Endothelial cell of umbilical vein (primary cell): ENCODE data around the gene SIN3B.

Source experiments
- EZH2 ChIP-seq: IDR thresholded peaks from 2 replicates; pipeline ENCODE4 v1.6.1; 2012; ENCODE audit warnings: borderline replicate concordance, low read depth, mild to moderate bottlenecking, moderate library complexity, low read length, inconsistent platforms; ENCODE audit not compliant: severe bottlenecking
- POLR2A ChIP-seq: IDR thresholded peaks from 2 replicates; pipeline ENCODE4 v1.6.1; 2012; ENCODE audit warnings: low read depth, mild to moderate bottlenecking, control low read depth, low read length
- POLR2AphosphoS5 ChIP-seq: IDR thresholded peaks from 2 replicates; pipeline ENCODE4 v1.6.1; 2012; ENCODE audit warnings: low read depth, mild to moderate bottlenecking, control low read depth, low read length, moderate library complexity; ENCODE audit not compliant: insufficient read depth
- TF ChIP-seq, protein P1 (sequence below), 2 donors: IDR thresholded peaks; 1 replicate in 1 of 2; 2 replicates in 1 of 2; pipeline ENCODE4 v1.5.1; 2011; ENCODE audit warnings: low read length in 2 of 2, mild to moderate bottlenecking in 2 of 2, moderate library complexity in 2 of 2, control low read depth in 1 of 2, inconsistent platforms in 1 of 2, low read depth in 1 of 2; ENCODE audit not compliant: insufficient read depth in 1 of 2; ENCODE audit errors: extremely low read depth in 1 of 2

GRCh38 chr19:16897856-16898161 lies 68.6 kb downstream of the SIN3B start:
- TF ChIP-seq, protein P1, sequence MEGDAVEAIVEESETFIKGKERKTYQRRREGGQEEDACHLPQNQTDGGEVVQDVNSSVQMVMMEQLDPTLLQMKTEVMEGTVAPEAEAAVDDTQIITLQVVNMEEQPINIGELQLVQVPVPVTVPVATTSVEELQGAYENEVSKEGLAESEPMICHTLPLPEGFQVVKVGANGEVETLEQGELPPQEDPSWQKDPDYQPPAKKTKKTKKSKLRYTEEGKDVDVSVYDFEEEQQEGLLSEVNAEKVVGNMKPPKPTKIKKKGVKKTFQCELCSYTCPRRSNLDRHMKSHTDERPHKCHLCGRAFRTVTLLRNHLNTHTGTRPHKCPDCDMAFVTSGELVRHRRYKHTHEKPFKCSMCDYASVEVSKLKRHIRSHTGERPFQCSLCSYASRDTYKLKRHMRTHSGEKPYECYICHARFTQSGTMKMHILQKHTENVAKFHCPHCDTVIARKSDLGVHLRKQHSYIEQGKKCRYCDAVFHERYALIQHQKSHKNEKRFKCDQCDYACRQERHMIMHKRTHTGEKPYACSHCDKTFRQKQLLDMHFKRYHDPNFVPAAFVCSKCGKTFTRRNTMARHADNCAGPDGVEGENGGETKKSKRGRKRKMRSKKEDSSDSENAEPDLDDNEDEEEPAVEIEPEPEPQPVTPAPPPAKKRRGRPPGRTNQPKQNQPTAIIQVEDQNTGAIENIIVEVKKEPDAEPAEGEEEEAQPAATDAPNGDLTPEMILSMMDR (IDR thresholded peaks at IDR 0.05; ENCODE audit: extremely low read depth in 1 of 2, insufficient read depth in 1 of 2, low read depth in 1 of 2, low read length in 2 of 2) = no peak
- TF ChIP-seq POLR2A (no peak), EZH2 (no peak), POLR2AphosphoS5 (no peak)
